Tibial artery (tissue), 4 donors: ENCODE measurements around the gene PTPRG.

Experiments used
- DNase-seq, 2 donors: peaks; one replicate each; pipeline ENCODE4 v3.0.0-alpha.2; 2019
- H3K27ac ChIP-seq, 2 donors: fragments of 200-600 bp; sonication (generic) in 1 of 2; 1 replicate in 1 of 2; 2 replicates in 1 of 2; pipeline ENCODE4 v1.5.1; 2018 to 2019; ENCODE audit warnings: mild to moderate bottlenecking in 1 of 2
- H3K27me3 ChIP-seq, 2 donors: fragments of 200-600 bp; sonication (generic) in 1 of 2; one replicate each; pipeline versions ENCODE4 v1.5.1 to v1.6.0; 2016 to 2019
- H3K36me3 ChIP-seq, 3 donors: fragments of 200-600 bp; sonication (generic) in 2 of 3; one replicate each; pipeline ENCODE4 v1.5.1; 2016 to 2019; ENCODE audit warnings: mild to moderate bottlenecking in 2 of 3
- H3K4me1 ChIP-seq, 4 donors: fragments of 200-600 bp; sonication (generic) in 2 of 4; 1 replicate in 3 of 4; 2 replicates in 1 of 4; pipeline ENCODE4 v1.5.1; 2016 to 2019
- H3K4me3 ChIP-seq, 2 donors: fragments of 200-600 bp; sonication (generic) in 1 of 2; 1 replicate in 1 of 2; 2 replicates in 1 of 2; pipeline ENCODE4 v1.5.1; 2018 to 2019; ENCODE audit warnings: mild to moderate bottlenecking in 2 of 2
- H3K9me3 ChIP-seq, 3 donors: fragments of 200-600 bp; sonication (generic) in 1 of 3; one replicate each; pipeline ENCODE4 v1.5.1; 2016 to 2019
- CTCF ChIP-seq, 2 experiments: fragments of 200-600 bp in 1 of 2; fragments of 450-650 bp in 1 of 2; IDR thresholded peaks; one replicate each; pipeline ENCODE4 v1.5.1; 2017 to 2019; ENCODE audit warnings: antibody characterized with exemption in 2 of 2, mild to moderate bottlenecking in 1 of 2, moderate library complexity in 1 of 2
- intact Hi-C: fragments of 100-400 bp; cut with DNase I; formaldehyde crosslinking; loops from one replicate; pipeline ENCODE4 v1.15.0; 2023; ENCODE audit warnings: low total_unique reads

Gene PTPRG

GRCh38 chr3:61936344-61936937, 375.1 kb downstream of the PTPRG start:
- intact Hi-C loops: no loop called here
- Histone ChIP-seq H3K27ac (no peak overlapping the region), H3K27me3 (no peaks in the 10 kb centered on the region), H3K4me3 (no peak overlapping the region), H3K9me3 (no peaks in the 10 kb centered on the region), H3K36me3 (no peaks in the 10 kb centered on the region), H3K4me1 (peaks cover 0 to 44% (median 5%) of the 10 kb centered on the region in 4 donors)
- TF ChIP-seq CTCF (IDR thresholded peaks at IDR 0.05): peak; percentile 16 to 21
- DNase-seq: no peak

GRCh38 chr3:61937477-61937876, 376.1 kb downstream of the PTPRG start:
- no peaks in the 10 kb centered on the region for H3K36me3 ChIP-seq
- DNase-seq: no peak
- no peak for TF ChIP-seq CTCF (IDR thresholded peaks at IDR 0.05)
- H3K4me1 ChIP-seq: peaks cover 0 to 36% (median 3%) of the 10 kb centered on the region in 4 donors
- no peaks in the 10 kb centered on the region for H3K27me3 ChIP-seq
- H3K9me3 ChIP-seq: no peaks in the 10 kb centered on the region
- intact Hi-C loops: no loop called here
- H3K27ac ChIP-seq: no peak overlapping the region
- no peak overlapping the region for H3K4me3 ChIP-seq

GRCh38 chr3:61938878-61939549, 377.6 kb downstream of the PTPRG start:
- no peaks in the 10 kb centered on the region for H3K27me3 ChIP-seq
- no peak overlapping the region for H3K27ac ChIP-seq
- DNase-seq: no peak
- H3K4me1 ChIP-seq: peaks cover 0 to 32% (median 1%) of the 10 kb centered on the region in 4 donors
- intact Hi-C loops: no loop called here
- TF ChIP-seq CTCF (IDR thresholded peaks at IDR 0.05): no peak
- no peaks in the 10 kb centered on the region for H3K9me3 ChIP-seq
- H3K36me3 ChIP-seq: no peaks in the 10 kb centered on the region
- no peak overlapping the region for H3K4me3 ChIP-seq

GRCh38 chr3:61940236-61940635, 378.9 kb downstream of the PTPRG start:
- intact Hi-C loops: no loop called here
- DNase-seq: no peak
- TF ChIP-seq CTCF (IDR thresholded peaks at IDR 0.05): no peak
- Histone ChIP-seq H3K36me3 (no peaks in the 10 kb centered on the region), H3K27ac (no peak overlapping the region), H3K4me1 (peaks cover 0 to 32% (median 1%) of the 10 kb centered on the region in 4 donors), H3K27me3 (no peaks in the 10 kb centered on the region), H3K4me3 (no peak overlapping the region), H3K9me3 (no peaks in the 10 kb centered on the region)

- H3K4me3 ChIP-seq: no peak overlapping the region
- intact Hi-C loops: no loop called here
- no peak overlapping the region for H3K27ac ChIP-seq
- H3K4me1 ChIP-seq: peaks cover 0 to 44% (median 13%) of the 10 kb centered on the region in 4 donors
- no peaks in the 10 kb centered on the region for H3K36me3 ChIP-seq
- H3K27me3 ChIP-seq: no peaks in the 10 kb centered on the region
- H3K9me3 ChIP-seq: no peaks in the 10 kb centered on the region
- no peak for TF ChIP-seq CTCF (IDR thresholded peaks at IDR 0.05)
- no peak for DNase-seq
Measured at GRCh38 chr3:61943975-61944374, 382.6 kb downstream of the PTPRG start.
